GM06990 (cell line): Measurements from ENCODE around the gene LMNA.

Experiments
- DNase-seq: peaks from one replicate; pipeline ENCODE4 v3.0.0-alpha.2; 2011; ENCODE audit not compliant: insufficient read length; ENCODE audit errors: extremely low read depth
- H3K27me3 ChIP-seq: replicated peaks from 2 replicates; pipeline ENCODE4 v1.6.0; 2011; ENCODE audit warnings: low read length; ENCODE audit not compliant: control insufficient read depth, insufficient read depth
- H3K36me3 ChIP-seq: 2 replicates; pipeline ENCODE4 v1.5.1; 2011; ENCODE audit warnings: low read length; ENCODE audit not compliant: control insufficient read depth, insufficient read depth
- H3K4me3 ChIP-seq: replicated peaks from 2 replicates; pipeline ENCODE4 v1.5.1; 2011; ENCODE audit warnings: low read depth, mild to moderate bottlenecking, control low read depth, low read length
- CTCF ChIP-seq: IDR thresholded peaks from 2 replicates; pipeline ENCODE4 v1.5.1; 2011; ENCODE audit warnings: low read length, control low read depth, mild to moderate bottlenecking, inconsistent platforms; ENCODE audit not compliant: insufficient read depth, poor library complexity, severe bottlenecking

LMNA gene

GRCh38 chr1:156135930-156136871, 21.7 kb downstream of the LMNA start:
- DNase-seq, result no peak
- Histone ChIP-seq H3K27me3 (no peaks in the 10 kb centered on the region), H3K4me3 (no peak overlapping the region), H3K36me3 (peaks cover 29% of the 10 kb centered on the region)
- TF ChIP-seq CTCF, result no peak

- peaks cover 28% of the 10 kb centered on the region for H3K36me3 ChIP-seq
- H3K4me3 ChIP-seq, result no peak overlapping the region
- no peaks in the 10 kb centered on the region for H3K27me3 ChIP-seq
- no peak for DNase-seq
- peak; percentile 15 for TF ChIP-seq CTCF
Measured at GRCh38 chr1:156136970-156137483, 22.5 kb downstream of the LMNA start.

GRCh38 chr1:156138458-156138867, 24.0 kb downstream of the LMNA start:
- TF ChIP-seq CTCF, result no peak
- Histone ChIP-seq H3K27me3 (no peaks in the 10 kb centered on the region), H3K4me3 (no peak overlapping the region), H3K36me3 (peaks cover 28% of the 10 kb centered on the region)
- DNase-seq, result no peak

- Histone ChIP-seq H3K4me3 (no peak overlapping the region), H3K27me3 (no peaks in the 10 kb centered on the region), H3K36me3 (peaks cover 13% of the 10 kb centered on the region)
- peak; percentile 74 for TF ChIP-seq CTCF
- no peak for DNase-seq
Measured at GRCh38 chr1:156140879-156141707, 26.6 kb downstream of the LMNA start.

GRCh38 chr1:156143765-156144489, 29.4 kb downstream of the LMNA start:
- H3K27me3 ChIP-seq, result no peaks in the 10 kb centered on the region
- H3K36me3 ChIP-seq, result no peaks in the 10 kb centered on the region
- no peak overlapping the region for H3K4me3 ChIP-seq
- no peak for TF ChIP-seq CTCF
- no peak for DNase-seq
